HG02623 (cell line): ENCODE results near the gene EWSR1.
"Not testable (repeated sequence)": the region's sequence is repeated elsewhere in the genome, so short reads cannot be mapped to it uniquely, and the experiment has no call there.

Experiments
- ATAC-seq: cut with Tn5 transposase; IDR thresholded peaks from one replicate; pipeline ENCODE4 v1.9.1; 2021; ENCODE audit warnings: moderate library complexity; ENCODE audit not compliant: unreplicated experiment

Gene EWSR1

DNA sequence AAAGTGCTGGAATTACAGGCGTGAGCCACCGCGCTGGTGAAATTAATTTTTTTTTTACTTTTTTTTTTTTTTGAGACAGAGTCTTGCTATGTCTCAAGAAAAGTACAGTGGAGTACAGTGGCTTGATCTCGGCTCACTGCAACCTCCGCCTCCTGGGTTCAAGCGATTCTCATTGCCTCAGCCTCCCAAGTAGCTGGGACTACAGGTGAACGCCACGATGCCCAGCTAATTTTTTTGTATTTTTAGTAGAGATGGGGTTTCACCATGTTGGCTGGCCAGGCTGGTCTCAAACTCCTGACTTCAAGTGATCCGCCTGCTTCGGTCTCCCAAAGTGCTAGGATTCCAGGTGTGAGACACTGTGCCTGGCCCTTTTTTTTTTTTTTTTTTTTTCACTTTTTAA, 20.2 kb upstream of the EWSR1 start:
- ATAC-seq: not testable (repeated sequence)

GRCh38 chr22:29251265-29251664, 16.8 kb upstream of the EWSR1 start:
- ATAC-seq: no peak

DNA sequence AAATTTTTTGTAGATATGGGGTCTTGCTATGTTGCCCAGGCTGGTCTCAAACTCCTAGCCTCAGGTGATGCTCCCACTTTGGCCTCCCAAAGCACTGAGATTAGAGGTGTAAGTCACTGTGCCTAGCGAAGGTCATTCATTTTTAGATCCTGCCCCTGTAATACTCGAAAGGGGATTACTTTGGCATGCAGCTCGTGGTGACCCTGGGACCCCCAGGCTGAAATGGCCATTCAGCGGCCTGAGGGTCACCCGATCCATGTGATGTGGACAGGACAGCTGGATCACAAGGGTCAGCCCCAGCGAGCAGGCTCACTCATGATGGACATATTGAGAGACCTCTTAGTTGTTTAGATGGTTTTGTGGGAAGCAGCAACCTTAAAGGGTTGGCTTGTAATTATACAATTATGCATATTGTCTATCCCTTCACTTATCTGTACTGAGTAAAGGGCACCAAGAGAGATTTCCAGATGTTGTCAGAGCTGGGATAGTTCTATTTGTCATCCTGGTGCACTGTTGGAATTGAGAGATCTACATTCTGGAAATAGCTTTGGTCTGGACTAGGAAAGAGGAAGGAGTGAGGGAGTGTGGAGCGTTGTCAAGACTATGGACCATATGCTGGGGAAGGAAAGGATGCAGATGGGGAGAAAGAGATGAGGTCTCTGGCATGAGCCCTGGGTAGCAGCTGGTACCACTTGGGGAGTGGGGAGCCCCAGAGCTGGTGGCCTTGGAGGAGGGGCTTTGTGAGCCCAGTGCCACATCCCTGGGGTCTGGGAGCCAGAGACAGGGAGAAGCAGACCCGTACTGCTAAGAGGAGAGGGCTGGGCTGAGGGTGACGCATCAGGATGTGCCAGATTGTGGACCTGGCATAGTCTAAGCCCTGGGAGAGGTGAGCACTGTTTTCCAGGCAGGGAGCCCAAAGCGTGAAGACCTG, 15.8 kb upstream of the EWSR1 start:
- no peak for ATAC-seq

DNA sequence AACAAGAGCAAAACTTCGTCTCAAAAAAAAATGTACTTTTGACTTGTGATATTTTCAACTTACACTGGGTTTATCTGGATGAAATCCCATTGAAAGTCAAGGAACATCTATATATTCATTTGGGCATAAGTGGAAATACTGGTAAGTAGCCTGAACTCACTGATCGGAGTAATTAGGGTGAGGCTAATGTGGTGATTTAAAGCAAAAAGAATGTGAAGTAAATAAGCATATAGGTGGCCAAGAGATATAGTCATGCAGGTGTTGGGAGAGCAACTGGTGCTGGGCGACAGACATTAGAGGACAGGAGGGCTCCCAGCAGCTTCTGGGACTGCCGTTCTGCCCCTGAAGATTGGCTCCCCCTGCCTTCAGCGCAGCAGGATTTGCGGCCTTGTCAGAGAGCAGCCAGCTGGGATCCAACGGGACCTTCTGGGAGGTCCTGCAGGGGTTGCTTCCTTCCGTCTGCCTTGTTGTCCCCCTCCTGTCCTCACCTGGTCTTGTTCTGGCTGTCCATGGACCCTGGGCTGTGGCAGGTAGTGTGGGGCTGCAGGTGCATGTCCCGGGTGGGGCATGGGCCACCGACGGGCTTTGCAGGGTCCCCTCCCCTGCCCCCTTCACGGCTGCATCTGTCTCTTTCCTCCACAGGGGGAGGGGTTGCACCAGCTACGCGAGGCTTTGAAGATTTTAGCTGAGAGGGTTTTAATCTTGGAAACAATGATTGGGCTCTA, 14.3 kb upstream of the EWSR1 start:
- ATAC-seq: no peak

DNA sequence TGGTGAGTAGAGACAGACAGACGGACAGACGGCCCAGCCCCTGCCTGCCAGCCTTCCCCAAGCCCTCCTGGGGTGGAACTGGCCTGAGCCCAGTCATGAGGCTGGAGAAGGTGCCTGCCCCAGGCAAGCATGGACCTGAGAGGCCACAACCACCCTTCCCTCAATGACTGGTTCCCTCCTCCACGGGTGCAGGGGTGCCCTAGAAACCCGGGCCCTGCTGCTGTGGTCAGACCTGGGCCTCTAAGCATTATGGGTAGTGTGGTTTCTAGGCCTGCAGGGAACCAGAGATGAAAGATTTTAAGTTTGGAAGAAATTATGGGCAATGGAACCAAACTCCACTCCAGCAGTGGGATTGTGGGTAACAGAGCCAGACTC, 13.8 kb upstream of the EWSR1 start:
- ATAC-seq: no peak

DNA sequence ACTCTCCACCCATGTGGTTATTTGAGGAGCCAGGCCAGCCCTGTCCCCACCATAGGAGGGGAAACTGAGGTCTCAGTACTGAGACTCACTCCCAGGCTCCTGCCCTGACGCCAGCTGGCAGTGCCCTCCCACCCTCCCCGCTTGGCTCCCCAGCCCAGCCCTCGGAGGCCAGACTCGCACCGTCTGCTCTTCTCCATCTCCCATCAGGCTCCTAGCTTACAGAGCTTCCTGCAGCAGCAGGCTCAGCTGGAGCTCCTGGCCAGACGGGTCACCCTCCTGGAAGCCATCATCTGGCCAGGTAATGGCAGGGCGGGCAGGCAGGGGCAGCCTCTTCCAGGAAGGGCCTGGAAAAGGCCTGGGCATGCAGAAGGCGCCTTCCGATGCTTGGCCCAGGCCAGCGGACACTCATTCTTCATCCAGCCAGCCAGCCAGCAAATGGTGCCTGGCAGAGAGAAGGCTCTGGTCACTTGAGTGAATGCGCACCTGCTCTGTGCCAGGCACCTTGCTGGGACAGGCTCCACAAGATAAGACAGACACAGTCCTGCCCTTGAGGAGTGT, 12.9 kb upstream of the EWSR1 start:
- ATAC-seq: no peak

DNA sequence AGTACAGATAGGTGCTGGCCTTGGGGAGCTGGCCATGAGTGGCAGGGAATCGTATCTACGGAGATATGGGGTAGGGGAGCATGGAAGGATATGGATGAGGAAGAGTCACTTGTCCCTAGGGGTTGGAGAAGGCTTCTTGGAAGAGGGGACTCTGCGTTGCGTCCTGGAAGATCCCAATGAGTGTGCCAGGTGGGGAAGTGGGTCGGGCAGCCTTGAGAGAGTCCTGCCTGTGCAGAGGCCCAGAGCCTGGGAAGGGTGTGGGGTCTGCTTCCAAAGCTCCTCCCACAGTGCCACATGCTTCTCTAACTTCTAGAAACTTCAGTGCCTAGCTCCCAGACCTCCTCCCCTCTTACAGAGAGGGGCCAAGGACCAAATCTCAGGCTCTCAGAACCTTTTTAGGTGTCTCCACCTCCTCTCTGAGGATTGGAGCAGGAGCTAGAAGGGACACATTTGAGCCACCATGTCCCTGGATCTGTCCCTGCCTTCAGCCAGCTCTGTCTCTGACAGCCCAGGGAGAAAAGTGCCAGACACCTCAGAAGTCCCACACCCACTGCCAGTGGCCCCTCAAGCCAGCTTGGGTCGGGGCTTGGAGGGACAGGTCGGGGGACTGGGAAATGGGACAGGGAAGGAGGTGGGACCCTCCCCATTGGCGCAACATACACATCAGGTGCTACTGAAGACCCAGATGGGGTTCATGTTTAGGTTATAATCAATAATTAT, 11.3 kb upstream of the EWSR1 start:
- ATAC-seq: no peak

GRCh38 chr22:29257751-29258181, 10.3 kb upstream of the EWSR1 start:
- no peak for ATAC-seq

DNA sequence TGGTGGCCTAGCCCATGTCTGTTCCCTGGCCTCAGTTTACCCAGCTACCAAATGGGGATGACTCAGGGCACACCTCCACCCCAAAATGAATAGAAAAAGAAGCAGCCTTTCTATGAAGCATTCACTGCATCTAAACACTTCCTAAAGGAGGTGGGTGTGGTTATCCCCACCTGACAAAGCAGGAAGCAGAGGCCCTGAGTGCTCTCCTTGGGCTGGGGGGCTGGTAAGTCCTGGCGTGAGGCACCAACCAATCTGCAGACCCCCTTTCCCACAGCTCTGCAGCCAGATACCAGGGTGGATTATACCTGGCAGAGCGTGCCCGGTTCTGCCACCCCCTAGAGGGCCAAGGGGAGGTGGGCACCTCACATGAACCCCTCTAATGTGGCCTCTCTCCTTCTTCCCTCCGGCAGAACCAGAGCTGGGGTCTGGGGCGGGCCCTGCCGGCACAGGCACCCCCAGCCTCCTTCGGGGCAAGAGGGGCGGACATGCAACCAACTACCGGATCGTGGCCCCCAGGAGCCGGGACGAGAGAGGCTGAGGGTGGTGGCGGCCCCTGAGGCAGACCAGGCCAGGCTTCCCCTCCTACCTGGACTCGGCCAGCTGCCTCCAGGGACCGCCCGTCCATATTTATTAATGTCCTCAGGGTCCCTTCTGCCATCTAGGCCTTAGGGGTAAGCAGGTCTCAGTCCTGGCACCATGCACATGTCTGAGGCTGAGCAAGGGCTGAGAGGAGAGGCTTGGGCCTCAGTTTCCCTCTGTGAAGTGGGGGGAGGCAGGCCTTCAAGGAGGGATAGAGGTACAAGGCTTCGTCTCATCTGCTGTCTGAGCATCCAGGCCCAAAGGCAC, 9.4 kb upstream of the EWSR1 start:
- ATAC-seq: no peak

GRCh38 chr22:29259253-29259899, 8.7 kb upstream of the EWSR1 start:
- ATAC-seq: no peak

DNA sequence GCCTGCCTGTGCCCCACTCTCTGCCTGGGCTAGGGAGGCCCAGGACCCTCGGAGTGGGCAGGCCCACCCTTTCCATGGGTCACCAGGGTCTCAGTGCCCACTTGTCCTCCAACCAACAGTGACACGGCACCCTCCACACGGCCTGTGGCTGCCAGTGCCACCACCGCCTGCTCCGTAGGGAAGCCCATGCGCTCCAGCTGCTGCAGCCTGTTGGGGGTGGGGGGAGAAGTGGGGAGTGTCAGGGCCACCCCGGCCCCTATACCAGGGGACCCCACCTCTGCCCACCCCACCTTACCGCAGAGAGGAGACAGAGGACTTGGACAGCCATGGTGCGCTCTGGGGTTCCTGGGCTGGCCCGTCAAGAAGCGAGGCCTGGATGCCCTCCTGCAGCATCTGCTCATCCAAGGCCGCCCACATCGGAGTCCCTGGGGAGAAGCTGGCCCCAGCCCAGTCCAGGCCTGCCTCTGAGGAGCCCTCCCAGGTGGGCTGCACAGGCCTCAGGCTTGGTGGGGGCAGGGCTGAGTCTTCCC, 8.0 kb upstream of the EWSR1 start:
- no peak for ATAC-seq

DNA sequence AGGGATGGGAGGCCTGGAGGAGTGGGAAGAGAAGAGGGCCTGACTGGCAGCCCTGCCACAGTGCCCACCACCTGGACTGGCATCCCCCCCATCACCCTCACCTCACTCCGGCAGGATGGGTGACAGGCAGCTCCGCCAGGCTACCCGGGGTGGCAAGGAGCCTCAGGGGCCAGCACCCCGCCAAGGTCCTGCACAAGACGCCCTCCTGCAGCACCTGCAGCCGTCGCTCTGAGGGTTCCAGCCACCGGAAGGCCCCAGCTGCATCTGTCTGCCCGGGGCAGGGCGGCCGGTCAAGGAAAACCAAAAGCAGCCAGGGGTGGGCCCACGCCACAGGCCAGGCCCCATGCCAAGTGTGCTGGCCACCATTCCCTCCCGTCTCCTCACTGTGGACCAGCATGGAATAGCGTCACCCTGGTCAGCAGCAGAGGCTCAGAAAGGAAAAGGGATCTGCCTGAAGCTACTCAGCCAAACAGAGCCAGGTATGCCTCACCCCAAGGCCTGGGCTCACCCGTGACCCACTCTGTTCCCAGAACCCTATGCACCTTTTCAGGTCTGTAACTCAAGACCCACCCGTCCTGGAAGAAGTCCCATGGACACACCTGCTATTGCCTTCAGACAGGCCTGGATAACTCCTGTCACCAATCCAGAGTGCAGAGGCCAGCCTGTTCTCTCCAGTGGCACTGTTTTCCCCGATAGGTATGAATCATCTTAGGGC, 7.3 kb upstream of the EWSR1 start:
- ATAC-seq: no peak

GRCh38 chr22:29263791-29264276, 4.2 kb upstream of the EWSR1 start:
- ATAC-seq: no peak

GRCh38 chr22:29265305-29265704, 2.8 kb upstream of the EWSR1 start:
- ATAC-seq: no peak

- no peak for ATAC-seq
Measured at GRCh38 chr22:29265929-29266328, 2.1 kb upstream of the EWSR1 start.

- no peak for ATAC-seq
Measured at GRCh38 chr22:29266564-29267461, 1.3 kb upstream of the EWSR1 start.

GRCh38 chr22:29267462-29267857, 608 bp upstream of the EWSR1 start:
- no peak for ATAC-seq
